Hepatocyte (in vitro differentiated cells): ENCODE measurements around the gene RNASE11.

Experiments used
- CTCF ChIP-seq: fragments of 200-600 bp; sonication (generic); IDR thresholded peaks from 2 replicates; pipeline ENCODE4 v1.5.1; 2016; ENCODE audit warnings: antibody characterized with exemption, mild to moderate bottlenecking; ENCODE audit not compliant: poor library complexity
- EZH2 ChIP-seq: fragments of 200-600 bp; sonication (generic); IDR thresholded peaks from 2 replicates; pipeline ENCODE4 v1.6.1; 2016; ENCODE audit warnings: antibody characterized with exemption, mild to moderate bottlenecking, borderline replicate concordance
- EZH2phosphoT487 ChIP-seq: fragments of 200-600 bp; sonication (generic); IDR thresholded peaks from one replicate; pipeline ENCODE4 v1.6.1; 2018; ENCODE audit warnings: antibody characterized with exemption, mild to moderate bottlenecking, low read depth, moderate library complexity; ENCODE audit not compliant: unreplicated experiment, severe bottlenecking

- TF ChIP-seq CTCF (no peak), EZH2 (no peak), EZH2phosphoT487 (no peak)
These were observed 3.4 kb upstream of the RNASE11 start, which contains the start of gene RNASE12 for GRCh38 chr14:20591235-20591634.
